ENCODE measurements around the gene PTH1R.

PTH1R gene

DNA sequence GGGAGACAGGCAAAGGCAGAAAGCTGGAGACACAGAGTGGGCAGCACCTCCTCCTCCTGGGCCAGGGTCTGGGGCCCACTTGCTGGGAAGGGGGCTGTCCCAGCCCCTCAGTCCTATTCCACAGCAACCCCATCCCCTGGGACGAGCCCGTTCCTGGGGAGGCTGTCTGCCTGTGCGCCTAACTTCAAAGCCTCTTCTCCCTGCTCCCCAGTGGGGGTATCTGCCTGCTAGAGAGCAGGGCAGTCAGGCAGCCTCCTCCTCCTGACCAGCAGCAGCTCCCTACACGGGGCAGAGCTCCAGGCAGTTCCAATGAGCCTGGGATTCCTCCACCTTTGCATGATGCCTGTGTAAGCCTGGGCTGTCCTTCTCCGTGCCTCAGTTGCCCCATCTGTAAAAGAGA, 6.9 kb downstream of the PTH1R start:
- DNase-seq = no peak

DNA sequence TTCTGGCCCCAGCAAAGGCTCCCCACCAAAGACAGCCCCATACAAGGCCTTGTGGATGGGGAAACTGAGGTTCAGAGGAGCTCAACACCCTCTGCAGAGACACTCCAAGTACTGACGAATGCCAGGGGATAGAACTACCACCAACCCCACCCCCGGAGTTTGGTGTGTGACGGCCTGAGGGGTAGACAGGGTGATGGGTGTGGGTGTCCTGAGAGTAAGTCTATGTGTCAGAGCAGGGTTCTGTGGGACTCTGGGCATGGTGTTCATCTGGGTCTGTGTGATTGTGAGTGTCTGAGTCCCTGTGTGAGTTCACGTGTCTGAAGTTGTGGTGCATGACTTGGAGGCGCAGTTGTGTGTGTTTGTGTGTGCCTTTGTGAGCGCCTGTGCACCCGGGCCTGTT, 7.4 kb downstream of the PTH1R start:
- DNase-seq = no peak

DNA sequence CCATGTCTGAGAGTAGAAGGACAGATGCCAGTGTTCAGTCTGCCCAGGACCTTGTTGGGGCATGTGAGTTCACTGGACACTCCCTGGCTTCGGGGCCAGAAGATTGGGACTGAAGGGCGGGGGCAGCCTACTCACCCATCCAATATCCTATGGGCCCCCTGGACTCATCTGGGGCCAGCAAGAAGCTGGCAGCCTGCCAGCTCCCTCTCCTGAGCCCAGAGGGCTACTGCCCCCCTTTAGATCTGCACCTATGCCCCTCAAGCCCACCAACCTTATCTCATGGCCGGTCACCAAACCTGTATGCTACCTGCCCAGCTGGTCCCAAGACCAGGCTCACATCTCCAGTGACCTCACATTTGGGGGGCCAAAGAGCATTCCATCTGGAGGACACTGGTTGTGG, 8.1 kb downstream of the PTH1R start:
- DNase-seq = no peak

DNA sequence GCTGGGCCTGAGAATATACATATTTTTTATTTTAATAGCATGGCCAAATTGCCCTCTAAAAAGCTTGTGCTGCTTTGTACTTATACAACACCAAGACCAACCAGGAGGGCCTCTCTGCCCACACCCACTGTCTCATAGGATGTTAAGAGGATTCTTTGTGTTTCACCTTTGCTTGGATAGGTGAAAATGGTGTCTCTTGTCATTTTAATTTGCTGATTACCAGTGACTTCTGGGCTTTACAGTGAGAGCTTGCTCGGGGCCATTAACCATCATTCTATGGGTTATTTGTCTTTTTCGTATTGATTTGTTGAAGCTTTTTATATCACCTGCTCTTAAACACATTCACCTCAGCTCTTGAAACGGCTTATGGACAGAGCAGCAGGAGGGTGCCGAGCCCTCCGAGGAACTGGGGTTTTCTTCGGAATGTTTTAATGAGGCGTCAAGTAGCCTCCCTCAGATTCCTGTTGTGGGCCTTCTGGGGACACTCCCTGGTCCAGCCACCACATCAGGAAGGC, 10.5 kb downstream of the PTH1R start:
- DNase-seq = no peak

DNA sequence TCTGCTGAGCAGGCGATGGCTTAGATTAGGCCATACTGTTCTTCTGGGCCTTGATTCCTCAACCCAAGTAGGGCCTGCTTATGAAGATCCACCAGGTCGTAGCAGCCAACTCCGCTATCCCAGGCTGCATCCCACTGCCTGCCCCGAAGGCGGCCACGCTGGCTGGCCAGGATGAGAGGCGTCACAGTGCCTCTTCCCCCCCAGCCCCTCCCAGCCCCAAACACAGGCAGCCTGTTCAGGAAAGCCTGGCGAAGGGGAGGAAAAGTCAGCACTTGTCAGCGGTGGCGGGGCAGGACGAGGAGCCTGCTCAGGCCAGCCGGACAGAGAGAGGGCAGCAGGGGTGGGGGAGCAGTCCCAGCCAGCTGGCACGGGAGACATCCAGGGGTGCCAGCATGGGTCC, 11.2 kb downstream of the PTH1R start:
- no peak for DNase-seq

DNA sequence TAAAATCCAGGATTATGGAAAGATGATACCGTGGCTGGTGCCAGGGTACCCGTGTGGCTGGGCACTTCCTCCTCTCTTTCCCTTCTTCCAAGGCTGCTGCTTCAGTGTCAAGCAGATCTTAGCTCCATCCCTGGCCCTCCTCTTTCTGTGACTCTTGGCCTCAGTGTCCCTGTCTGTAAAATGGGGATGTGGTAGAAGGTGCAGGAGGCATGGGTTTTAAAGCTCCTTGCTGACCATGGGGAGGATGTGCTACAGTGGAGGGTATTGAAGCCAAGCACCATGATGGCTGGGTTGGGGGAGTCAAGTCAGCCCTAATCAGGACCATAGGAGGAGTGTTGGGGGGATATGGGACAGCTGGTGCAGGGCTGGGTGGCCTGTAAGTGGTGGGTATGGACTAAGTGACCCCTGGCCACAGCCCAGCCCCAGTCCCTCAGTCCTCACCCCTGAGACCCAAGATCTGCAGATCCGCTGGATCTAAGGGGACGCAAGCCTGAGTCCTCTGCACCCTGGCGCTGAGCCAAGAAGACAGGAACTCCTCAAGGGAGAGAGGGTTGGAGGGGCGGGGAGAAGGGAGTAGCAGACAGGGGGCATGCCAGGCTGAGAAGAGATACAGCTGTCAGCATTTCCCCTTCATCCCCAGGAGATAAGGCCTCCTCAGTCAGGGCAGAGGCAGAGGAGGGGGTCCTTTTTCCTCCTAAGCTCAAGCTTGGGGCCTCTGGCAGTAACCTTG, 12.0 kb downstream of the PTH1R start:
- DNase-seq = no peak

DNA sequence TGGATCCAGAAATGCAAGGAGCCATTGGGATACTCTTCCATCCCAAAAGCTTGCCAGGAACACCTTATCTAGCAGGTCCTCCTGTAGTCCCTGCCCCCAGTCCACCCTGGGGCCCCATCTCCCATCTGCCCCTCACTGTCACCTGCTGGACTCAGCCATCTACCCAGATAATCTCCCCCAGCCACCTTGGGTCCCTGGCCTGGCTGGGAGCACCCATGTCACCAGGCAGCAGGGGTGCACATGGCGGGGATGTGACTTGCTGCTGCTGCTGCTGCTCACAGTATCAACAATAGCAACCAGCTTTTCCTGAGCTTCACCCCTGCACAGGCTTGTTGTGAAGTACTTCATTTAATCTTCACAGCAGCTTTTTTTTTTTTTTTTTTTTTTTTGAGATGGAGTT, 12.6 kb downstream of the PTH1R start:
- no peak for DNase-seq

DNA sequence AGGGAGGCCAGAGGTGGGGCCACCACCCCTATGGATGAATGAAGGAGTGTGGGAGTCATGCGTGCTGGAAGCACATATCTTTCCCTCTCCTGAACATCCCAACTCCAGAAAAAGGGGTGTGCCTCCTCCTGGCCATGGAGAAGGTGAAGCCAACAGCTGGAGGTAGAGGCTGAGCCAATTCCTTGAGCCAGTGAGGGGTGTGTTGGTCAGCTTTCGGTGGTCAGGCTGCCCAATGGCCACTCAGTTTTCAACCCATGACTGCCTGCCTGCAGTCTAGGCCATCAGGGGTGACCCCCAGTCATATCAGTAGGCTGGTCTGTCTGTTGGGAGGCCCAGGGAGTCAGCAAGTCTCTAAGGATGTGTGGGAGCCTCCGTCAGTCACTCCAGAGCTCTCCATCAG, 13.6 kb downstream of the PTH1R start:
- DNase-seq = no peak

DNA sequence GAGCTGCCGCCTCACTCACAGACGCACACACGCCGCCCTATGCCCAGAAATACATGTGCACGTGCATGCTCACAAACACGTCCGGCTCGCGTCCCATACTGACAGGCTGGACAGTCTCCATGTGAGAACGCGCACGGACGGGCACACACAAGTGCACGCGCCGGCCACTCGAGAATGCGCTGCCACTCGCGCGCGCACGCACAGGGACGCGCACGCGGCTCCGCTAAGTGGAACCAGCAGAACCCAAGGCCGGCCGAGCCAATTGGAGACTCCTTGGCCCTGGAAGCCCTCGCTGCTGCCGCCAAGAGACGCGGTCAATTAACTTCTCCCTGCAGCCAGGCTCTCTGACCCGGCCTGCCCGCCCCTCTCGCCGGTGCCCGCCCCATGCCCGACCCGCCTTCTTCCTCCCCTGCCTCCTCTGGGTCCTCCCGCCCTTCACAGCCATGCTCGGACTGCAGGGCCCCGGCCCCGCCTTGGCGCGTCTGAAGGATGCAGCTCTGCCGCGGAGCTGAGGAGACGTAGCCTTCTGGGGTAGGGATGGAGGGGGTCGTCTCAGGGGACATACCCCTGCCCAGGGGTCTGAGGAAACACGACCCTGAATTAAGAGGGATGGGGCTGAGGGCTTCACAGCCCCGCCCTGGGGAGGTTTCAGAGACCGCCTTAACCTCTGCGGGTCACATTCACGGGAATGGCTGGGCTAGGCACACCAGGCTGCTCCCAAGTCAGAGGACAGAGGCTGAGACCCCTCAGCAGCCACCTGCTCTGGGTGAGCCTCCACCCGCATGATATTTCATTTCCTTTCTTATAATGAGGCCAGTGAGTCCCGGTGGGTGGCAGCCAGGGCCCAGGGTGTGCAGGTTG, 15.0 kb downstream of the PTH1R start:
- DNase-seq = no peak

DNA sequence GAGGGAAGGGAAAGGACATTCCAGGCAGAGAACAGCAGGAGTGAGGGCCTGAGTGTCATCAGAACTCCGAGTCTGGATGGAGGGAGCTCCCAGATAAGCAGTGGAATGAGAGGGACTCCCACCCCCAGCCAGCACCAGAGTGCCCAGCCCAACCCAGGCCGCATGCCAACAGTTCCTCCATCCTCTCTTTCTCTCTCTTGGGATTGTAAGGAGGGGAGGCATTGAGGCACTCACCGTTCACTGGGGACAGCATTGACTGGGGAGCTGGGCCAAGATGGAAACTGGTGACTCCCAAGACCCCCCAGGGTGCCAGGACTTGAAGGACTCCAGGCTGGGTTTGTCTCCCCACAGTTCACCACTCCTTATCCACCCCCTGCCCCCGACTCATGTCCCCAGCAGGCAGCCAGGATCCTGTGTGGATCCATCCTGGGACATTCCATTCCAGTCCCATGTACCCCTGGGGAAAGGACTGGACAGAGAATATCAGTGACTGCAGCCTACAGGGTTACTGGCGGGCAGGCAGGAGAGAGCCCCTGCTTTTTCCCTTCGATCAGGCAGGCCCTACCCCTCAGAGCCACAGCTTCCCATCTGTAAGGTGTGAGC, 15.7 kb downstream of the PTH1R start:
- no peak for DNase-seq

DNA sequence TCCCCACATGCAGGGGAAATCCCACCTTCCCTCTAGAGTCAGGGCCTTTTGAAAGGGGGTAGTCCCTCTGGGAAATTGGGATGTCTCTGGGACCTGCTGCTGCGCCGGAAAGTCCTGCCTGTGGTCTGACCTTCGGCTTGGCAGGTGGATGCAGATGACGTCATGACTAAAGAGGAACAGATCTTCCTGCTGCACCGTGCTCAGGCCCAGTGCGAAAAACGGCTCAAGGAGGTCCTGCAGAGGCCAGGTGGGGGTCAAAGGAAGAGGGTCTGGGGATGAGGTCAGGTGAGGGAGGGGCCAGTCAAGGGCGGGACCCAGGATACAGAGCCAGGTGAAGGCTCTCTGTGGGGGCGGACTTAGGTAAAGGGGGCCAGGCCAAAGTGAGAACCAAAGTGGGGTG, 16.2 kb downstream of the PTH1R start:
- DNase-seq = no peak

DNA sequence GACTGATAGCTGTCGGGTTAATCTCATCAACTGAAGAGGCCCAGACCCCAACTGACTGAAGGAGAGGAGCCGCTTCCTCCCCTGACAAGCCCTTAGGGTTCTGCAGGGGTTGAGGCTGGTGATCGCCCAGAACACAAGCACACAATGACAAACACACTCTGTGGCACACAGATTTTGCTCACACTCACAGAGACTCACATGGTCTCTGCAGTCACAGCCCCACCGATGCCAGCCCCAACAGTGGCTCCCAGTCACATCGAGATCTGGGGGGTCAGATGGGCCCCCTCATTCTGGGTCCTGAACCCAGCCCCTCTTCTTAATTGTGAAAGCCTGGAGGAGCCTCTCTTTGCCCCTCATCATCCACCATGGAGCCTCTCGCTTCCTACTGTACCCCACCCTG, 16.7 kb downstream of the PTH1R start:
- DNase-seq = no peak

DNA sequence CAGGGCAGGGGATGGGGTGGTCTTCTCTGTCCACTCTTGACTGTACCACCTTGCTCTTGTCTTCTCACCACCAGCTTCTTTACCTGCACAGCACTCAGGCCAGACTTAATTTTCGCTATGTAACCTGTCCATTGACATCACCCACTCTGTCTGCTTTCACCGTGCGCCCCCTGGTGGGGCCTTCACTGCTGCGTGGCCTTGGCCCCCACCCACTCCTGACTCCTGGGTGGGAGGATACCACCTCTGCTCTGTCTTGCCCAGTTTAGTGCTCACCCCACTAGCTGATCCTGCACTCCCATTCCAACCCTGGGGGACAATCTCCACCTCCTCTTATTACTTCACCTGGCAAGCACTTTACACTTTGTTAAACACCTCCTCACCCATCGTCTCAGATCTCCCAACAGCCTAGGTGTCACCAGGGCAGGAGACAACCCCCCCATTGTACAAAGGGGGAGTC, 17.7 kb downstream of the PTH1R start:
- peak; percentile 81 for DNase-seq

DNA sequence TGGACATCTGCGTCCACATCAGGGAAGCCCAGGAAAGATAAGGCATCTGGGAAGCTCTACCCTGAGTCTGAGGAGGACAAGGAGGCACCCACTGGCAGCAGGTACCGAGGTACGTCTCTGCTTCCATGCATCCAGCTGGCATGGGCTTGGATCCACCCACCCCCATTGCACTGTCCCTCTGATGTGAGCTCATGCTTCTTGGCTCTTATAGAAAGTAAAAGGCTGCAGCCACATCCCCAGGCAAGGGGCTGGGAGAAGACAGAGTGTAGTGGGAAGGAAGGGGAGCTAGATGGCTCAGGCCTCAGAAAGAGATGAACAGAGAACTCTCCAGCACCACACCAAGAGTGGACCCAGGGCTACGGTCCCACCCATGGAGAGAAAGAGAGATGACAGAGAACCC, 18.2 kb downstream of the PTH1R start:
- DNase-seq = no peak

DNA sequence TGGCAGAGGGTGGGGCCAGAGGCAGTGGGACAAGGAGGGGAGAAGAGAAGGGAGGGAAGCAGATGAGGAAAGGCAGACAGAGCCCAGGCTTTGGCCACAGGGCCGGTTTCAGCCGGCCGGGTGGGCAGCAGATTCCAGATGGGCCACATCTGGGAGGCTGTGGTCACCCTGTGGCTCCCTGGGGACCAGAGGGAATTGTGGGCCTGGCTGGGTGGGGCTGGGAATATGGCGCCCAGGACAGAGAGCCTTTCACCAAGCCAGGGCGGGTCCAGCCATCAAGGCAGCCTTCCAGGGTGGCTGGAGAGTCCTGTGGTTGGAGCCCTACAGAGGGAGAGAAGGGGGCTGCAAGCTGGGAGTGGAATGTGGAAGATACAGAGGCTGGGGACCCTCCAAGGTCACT, 18.9 kb downstream of the PTH1R start:
- DNase-seq = no peak

DNA sequence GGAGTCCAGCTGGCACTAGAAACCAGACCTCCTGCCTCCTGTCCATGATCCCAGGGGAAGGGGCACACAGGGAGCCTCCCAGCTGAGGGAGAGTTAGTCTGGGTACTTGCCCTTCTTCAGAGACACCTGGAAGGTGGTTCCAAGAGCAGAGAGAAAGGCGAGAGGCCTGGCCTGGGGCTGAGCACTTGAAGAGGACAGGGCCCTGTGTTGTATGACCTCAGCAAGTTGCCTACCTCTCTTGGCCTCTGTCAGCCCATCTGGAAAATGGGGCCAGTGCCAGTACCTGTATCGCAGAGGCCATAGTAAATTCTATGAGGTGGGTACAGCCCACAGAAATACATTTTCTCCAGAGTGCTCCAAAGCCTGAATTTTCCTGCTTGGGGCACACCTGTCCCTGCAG, 19.5 kb downstream of the PTH1R start:
- DNase-seq = no peak

DNA sequence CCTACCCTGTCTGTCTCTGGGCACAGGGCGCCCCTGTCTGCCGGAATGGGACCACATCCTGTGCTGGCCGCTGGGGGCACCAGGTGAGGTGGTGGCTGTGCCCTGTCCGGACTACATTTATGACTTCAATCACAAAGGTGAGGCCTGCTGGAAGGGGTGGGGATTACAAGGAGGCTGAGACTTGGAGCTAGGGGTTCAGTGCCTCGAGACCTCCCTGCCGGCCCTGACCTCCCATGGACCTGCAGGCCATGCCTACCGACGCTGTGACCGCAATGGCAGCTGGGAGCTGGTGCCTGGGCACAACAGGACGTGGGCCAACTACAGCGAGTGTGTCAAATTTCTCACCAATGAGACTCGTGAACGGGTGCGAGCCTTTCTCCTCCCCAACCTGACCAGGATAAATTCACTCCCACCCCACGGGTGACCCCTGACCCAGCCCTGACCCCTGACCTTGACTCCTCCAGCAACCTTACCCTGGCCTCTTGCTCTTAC, 20.4 kb downstream of the PTH1R start:
- no peak for DNase-seq

DNA sequence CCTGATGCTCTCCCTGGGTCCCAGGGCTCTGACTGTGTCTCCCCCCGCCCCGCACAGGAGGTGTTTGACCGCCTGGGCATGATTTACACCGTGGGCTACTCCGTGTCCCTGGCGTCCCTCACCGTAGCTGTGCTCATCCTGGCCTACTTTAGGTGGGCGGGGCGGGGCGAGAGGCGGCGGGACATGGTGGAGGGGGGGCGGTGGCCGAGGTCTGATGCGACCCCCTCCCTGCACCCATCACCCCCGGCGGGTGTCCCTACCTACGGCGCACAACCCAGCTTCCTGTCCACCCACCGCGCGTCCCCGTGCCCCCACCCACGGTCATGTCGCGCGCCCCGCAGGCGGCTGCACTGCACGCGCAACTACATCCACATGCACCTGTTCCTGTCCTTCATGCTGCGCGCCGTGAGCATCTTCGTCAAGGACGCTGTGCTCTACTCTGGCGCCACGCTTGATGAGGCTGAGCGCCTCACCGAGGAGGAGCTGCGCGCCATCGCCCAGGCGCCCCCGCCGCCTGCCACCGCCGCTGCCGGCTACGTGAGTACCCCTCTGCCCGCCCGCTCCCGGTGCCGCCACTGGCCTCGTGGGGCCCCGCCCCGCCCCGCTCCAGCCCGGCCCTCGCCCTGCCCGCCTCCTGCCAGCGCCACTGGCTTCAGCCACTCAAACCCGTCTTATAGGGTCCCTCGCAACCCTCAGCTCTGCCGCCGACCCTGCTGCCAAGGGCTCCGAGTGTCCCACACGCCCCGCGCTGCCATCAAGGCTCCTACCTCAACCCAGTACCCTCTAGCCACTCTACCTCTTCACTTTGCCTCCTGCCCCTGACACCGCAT, 21.0 kb downstream of the PTH1R start:
- DNase-seq = no peak

DNA sequence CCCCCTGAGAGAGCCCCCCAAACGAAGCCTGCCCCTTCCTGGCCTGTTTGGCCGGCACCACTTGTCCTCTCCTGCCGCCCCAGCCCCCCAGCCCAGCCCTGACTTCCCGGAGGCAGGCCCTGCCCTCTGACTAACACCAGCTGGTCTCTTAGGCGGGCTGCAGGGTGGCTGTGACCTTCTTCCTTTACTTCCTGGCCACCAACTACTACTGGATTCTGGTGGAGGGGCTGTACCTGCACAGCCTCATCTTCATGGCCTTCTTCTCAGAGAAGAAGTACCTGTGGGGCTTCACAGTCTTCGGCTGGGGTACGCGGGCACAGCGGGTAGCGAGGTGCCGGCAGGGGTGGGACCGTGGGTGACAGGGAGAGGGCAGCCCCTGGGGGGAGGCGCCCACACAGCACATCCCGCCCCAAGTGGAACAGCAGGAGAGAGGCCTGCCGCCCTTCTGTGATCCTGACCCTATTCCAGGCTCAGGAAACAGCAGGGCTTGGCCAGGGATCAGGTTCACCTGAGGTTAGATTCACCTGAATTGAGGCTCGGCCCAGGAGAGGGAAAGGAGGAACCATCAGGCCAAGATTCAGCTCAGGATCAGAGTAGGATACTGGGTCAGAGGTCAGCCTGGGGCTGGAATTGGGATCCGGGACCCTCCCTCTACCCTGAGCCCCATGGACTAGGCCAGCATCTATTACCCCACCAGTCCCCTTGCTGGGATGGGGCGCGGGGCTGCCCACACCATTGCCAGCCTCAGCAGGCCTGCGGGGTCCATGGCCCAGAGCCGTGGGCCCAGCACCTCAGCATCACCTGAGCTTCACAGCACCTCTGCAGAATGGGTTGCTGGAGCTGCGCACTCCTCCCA, 21.9 kb downstream of the PTH1R start:
- no peak for DNase-seq

DNA sequence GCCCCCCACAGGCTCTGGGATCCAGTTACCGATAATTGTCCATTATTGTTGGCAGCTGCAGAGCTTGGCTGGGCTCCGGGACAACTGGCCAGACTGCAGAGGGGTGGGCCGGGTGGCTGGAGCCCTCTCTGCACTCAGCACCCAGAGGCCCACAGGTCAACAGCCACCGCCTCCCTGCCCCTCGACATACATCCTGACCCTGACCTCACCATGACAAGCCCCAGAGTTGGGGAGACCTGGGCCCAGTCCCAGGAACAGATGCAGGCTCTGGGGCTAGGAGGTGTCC, 22.4 kb downstream of the PTH1R start:
- DNase-seq = no peak

DNA sequence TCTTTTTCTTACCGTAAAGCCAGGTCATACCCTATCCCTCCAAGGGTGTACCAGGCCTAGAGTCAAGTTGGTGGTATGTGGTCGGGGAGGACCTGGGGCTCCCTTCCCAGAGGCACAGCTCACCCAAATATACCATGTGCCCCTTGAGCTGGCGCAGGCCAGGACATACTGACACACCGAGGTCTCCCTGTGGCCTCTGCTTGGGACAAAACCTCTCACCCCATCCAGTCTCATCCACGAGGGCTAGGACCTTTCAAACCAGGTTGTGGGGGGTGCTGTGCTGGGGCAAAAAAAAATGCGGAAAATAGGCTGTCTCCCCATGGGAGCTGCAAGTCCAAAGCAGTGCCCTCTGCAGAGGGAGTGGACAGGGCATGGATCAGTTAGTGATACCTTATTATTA, 22.8 kb downstream of the PTH1R start:
- DNase-seq = no peak

DNA sequence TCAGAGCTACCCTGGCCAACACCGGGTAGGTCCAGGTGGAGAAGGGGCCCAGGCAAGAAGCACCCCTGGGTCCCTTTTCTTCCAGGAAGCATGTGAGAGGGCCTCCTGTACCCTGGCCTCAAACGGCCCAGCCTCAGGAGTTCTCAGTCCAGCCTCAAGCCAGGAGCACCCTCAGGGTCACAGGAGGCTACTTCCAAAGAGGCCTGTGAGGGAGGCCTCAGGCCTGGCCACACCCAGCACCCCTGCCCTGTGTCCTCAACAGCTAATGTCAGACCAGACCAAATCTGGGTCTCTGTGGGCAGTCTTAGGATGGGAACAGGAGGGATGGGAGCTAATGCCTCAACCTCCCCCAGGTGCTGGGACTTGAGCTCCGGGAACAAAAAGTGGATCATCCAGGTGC, 23.5 kb downstream of the PTH1R start:
- DNase-seq = no peak

Data from activated T-cell treated with anti-CD3 and anti-CD28 coated beads for 4 hours (primary cell).